Measurements from ENCODE around the gene LRRC27.
A peak's percentile ranks its signal among the peaks of the same experiment; 100 is the strongest.

Gene LRRC27

DNA sequence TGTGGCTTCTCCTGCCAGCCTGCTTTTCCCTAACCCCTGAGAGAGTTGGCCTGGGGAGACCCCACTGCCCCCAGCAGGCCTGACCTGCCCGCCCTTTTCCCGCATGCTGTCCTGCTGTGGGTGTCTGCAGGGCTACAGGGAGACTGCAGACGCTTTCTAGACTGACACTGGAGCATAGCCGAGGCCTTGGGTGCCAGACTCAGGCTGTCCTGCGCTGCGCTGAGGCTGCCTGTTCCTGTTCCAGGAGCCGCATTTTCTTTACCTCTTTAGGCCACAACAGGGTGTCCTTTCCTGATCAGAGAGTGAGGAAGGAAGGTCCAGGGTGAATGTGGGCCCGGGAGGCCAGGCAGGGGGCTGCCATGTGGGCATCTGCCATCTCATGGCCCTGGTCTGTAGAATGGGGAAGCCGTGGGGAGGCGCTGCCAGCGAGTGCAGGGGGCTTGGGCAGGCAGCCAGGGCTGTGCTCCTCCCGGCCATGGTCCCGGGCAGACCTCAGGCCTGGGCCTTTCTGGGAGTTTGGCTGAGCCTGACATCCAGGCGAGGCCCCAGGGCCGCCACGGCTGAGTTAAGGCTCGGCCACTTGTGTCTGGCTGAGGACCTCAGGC is 68.7 kb downstream of the LRRC27 start:
- Histone ChIP-seq H3K27me3 (ENCODE audit: control insufficient read depth in 1 of 2, insufficient read depth in 2 of 2, low read length in 2 of 2) (no peaks in the 10 kb centered on the region), H3K36me3 (ENCODE audit: control insufficient read depth in 1 of 2, insufficient read depth in 2 of 2, low read length in 2 of 2) (peaks cover 0 to 5% of the 10 kb centered on the region in 2 donors), H3K27ac (ENCODE audit: low read depth, low read length) (no peak overlapping the region), H3K4me1 (ENCODE audit: control insufficient read depth in 1 of 2, insufficient read depth in 2 of 2, low read length in 2 of 2) (peaks cover 25 to 28% of the 10 kb centered on the region in 2 donors), H3K4me3 (ENCODE audit: low read depth in 1 of 2, low read length in 2 of 2) (no peak overlapping the region), H3K9me3 (ENCODE audit: control insufficient read depth in 1 of 2, low read length in 2 of 2) (no peaks in the 10 kb centered on the region), H3K9ac (ENCODE audit: low read depth in 1 of 2, low read length in 2 of 2) (no peak overlapping the region)

DNA sequence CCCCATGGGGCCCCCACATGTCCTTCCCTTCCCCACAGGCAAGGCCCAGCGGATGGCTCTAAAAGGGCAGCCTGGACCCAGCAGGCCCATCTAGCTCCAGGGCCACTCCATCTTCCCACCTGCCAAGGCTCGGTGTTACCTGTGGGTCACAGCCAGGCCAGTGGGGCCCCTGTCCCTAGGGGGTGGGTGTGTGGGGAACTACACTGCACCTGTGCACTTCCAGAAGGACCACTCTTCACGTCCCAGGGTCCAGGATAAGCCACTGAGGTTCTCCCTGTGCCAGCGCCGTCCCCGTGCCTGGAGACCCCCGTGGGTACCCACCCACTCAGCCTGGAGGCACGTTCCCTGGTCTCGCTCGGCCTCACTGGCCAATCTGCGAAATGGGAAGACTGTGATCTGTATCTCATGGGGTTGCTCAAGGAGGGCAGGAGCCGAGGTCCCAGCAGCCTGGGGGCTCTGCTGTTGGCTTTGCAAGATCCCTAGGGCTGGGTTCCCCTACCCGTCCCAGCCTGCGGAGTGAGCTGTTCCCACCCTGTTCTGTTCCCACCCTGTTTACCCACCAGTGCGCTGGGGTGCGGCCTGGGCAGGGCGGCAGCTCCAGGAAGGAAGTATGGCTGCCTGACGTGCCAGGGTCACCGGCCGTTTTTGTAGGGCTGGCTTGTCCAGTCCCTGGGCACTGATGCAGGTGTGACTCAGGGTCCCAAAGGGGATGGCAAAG is 69.6 kb downstream of the LRRC27 start:
- H3K27ac ChIP-seq (ENCODE audit: low read depth, low read length): no peak overlapping the region
- no peak overlapping the region for H3K4me3 ChIP-seq (ENCODE audit: low read depth in 1 of 2, low read length in 2 of 2)
- no peaks in the 10 kb centered on the region for H3K27me3 ChIP-seq (ENCODE audit: control insufficient read depth in 1 of 2, insufficient read depth in 2 of 2, low read length in 2 of 2)
- H3K4me1 ChIP-seq (ENCODE audit: control insufficient read depth in 1 of 2, insufficient read depth in 2 of 2, low read length in 2 of 2): peaks cover 23 to 25% of the 10 kb centered on the region in 2 donors
- peaks cover 0 to 13% of the 10 kb centered on the region in 2 donors for H3K36me3 ChIP-seq (ENCODE audit: control insufficient read depth in 1 of 2, insufficient read depth in 2 of 2, low read length in 2 of 2)
- H3K9me3 ChIP-seq (ENCODE audit: control insufficient read depth in 1 of 2, low read length in 2 of 2): no peaks in the 10 kb centered on the region
- no peak overlapping the region for H3K9ac ChIP-seq (ENCODE audit: low read depth in 1 of 2, low read length in 2 of 2)

DNA sequence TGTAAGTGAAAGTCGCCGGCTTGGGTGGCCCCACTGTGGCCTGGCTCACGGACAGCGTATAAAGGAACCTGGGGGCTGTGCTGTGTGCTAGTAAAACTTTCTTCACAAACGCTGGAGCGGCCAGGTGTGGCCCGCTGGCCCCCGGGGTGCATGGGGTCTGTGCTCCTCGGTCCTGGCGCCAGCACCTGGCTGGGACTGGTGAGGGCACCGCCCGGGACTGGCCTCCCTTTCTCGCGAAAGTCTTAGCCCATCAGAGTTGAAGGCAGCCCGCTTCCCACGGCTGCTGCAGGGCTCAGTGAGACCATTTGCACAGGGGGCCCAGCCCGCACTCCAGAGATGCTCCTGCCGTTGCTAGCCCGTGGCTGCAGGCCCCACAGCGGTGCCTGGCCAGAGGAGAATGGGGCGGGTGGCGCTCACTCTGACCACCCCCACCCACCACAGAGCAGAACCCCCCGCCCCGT is 70.8 kb downstream of the LRRC27 start:
- Histone ChIP-seq H3K27me3 (ENCODE audit: control insufficient read depth in 1 of 2, insufficient read depth in 2 of 2, low read length in 2 of 2) (no peaks in the 10 kb centered on the region), H3K4me1 (ENCODE audit: control insufficient read depth in 1 of 2, insufficient read depth in 2 of 2, low read length in 2 of 2) (peaks cover 32 to 35% of the 10 kb centered on the region in 2 donors), H3K4me3 (ENCODE audit: low read depth in 1 of 2, low read length in 2 of 2) (no peak overlapping the region), H3K9me3 (ENCODE audit: control insufficient read depth in 1 of 2, low read length in 2 of 2) (no peaks in the 10 kb centered on the region), H3K27ac (ENCODE audit: low read depth, low read length) (no peak overlapping the region), H3K36me3 (ENCODE audit: control insufficient read depth in 1 of 2, insufficient read depth in 2 of 2, low read length in 2 of 2) (peaks cover 0 to 14% of the 10 kb centered on the region in 2 donors), H3K9ac (ENCODE audit: low read depth in 1 of 2, low read length in 2 of 2) (no peak overlapping the region)

DNA sequence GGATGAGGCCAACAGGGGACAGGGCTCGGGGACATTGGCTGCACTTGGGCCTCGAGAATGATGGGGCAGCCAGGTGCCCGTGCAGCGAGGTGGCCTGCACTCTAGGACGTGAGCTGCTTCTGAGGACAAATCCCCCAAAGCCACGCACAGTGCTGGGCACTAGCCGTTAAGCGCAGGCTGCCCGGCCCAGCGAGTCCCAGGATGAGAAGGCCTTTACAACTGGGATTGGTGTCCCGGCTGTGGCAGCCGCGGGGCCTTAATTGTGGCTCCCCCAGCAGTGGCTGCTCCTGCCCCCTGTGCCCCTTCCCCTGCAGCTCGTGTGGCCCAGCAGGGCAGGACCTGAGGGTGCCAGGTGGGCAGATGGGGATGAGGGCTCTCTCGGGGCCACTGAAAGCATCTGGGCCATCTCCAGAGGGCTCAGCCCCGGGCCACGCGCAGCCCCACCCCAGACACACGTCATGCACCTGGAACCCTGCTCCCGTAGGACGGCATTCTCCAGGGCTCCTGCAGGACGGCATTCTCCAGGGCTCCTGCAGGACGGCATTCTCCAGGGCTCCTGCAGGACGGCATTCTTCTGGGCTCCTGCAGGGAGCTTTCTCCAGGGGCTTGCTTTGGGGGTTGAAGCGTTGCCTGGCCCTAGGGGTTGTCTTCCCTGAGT is 71.6 kb downstream of the LRRC27 start:
- no peaks in the 10 kb centered on the region for H3K27me3 ChIP-seq (ENCODE audit: control insufficient read depth in 1 of 2, insufficient read depth in 2 of 2, low read length in 2 of 2)
- no peak overlapping the region for H3K9ac ChIP-seq (ENCODE audit: low read depth in 1 of 2, low read length in 2 of 2)
- no peaks in the 10 kb centered on the region for H3K9me3 ChIP-seq (ENCODE audit: control insufficient read depth in 1 of 2, low read length in 2 of 2)
- no peak overlapping the region for H3K4me3 ChIP-seq (ENCODE audit: low read depth in 1 of 2, low read length in 2 of 2)
- H3K36me3 ChIP-seq (ENCODE audit: control insufficient read depth in 1 of 2, insufficient read depth in 2 of 2, low read length in 2 of 2): peaks cover 0 to 14% of the 10 kb centered on the region in 2 donors
- peaks cover 32 to 34% of the 10 kb centered on the region in 2 donors for H3K4me1 ChIP-seq (ENCODE audit: control insufficient read depth in 1 of 2, insufficient read depth in 2 of 2, low read length in 2 of 2)
- H3K27ac ChIP-seq (ENCODE audit: low read depth, low read length): no peak overlapping the region

DNA sequence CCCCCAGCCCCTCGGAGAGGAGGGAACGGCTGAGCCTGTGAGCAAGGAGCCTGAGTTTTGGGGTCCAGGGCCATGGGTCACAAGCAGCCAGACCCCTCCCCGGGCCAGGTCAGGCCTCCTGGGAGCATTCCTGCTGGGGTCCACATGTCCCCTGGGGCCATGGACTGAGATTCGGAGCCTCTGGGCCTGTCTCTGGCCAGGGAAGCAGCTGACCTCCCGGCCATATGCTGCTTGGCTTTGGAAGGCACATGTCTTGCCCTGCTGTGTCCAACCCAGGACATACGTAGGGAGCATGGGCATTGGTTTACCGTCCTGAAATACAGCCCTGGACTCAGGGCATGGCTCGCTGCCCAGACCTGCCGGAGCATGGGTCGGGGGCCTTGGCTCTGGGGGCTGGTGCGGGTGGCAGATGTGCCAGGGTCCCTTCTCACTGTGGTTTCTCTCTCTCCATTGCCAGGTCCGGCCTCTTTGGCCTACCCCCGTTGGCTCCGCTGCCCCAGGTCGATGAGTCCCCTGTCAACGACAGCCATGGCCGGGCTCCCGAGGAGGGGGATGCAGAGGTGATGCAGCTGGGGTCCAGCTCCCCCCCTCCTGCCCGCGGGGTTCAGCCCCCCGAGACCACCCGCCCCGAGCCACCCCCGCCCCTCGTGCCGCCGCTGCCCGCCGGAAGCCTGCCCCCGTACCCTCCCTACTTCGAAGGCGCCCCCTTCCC is 72.3 kb downstream of the LRRC27 start:
- H3K4me3 ChIP-seq (ENCODE audit: low read depth in 1 of 2, low read length in 2 of 2): no peak overlapping the region
- H3K9ac ChIP-seq (ENCODE audit: low read depth in 1 of 2, low read length in 2 of 2): no peak overlapping the region
- H3K4me1 ChIP-seq (ENCODE audit: control insufficient read depth in 1 of 2, insufficient read depth in 2 of 2, low read length in 2 of 2): peaks cover 33 to 36% of the 10 kb centered on the region in 2 donors
- peaks cover 0 to 14% of the 10 kb centered on the region in 2 donors for H3K36me3 ChIP-seq (ENCODE audit: control insufficient read depth in 1 of 2, insufficient read depth in 2 of 2, low read length in 2 of 2)
- H3K27me3 ChIP-seq (ENCODE audit: control insufficient read depth in 1 of 2, insufficient read depth in 2 of 2, low read length in 2 of 2): no peaks in the 10 kb centered on the region
- no peaks in the 10 kb centered on the region for H3K9me3 ChIP-seq (ENCODE audit: control insufficient read depth in 1 of 2, low read length in 2 of 2)
- H3K27ac ChIP-seq (ENCODE audit: low read depth, low read length): no peak overlapping the region

DNA sequence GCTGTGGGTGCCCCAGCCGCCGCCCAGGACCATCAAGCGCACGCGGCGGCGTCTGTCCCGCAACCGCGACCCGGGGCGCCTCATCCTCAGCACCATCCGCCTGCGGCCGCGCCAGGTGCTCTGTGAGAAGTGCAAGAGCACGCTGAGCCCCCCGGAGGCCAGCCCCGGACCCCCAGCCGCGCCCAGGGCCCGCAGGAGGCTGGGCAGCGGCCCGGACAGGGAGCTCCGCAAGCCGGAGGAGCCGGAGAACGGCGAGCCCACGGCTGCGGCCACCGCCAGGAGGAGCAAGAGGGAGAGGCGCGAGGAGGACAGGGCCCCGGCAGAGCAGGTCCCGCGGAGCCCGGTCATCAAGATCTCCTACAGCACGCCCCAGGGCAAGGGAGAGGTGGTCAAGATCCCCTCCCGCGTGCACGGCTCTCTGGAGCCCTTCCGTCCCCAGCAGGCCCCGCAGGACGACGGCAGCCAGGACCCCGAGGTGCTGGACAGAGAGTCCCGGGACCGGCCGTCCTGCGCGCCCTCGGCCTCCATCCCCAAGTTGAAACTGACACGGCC is 73.0 kb downstream of the LRRC27 start:
- Histone ChIP-seq H3K9me3 (ENCODE audit: control insufficient read depth in 1 of 2, low read length in 2 of 2) (no peaks in the 10 kb centered on the region), H3K36me3 (ENCODE audit: control insufficient read depth in 1 of 2, insufficient read depth in 2 of 2, low read length in 2 of 2) (peaks cover 0 to 14% of the 10 kb centered on the region in 2 donors), H3K9ac (ENCODE audit: low read depth in 1 of 2, low read length in 2 of 2) (no peak overlapping the region), H3K4me1 (ENCODE audit: control insufficient read depth in 1 of 2, insufficient read depth in 2 of 2, low read length in 2 of 2) (peaks cover 32 to 36% of the 10 kb centered on the region in 2 donors), H3K4me3 (ENCODE audit: low read depth in 1 of 2, low read length in 2 of 2) (no peak overlapping the region), H3K27ac (ENCODE audit: low read depth, low read length) (no peak overlapping the region), H3K27me3 (ENCODE audit: control insufficient read depth in 1 of 2, insufficient read depth in 2 of 2, low read length in 2 of 2) (no peaks in the 10 kb centered on the region)

DNA sequence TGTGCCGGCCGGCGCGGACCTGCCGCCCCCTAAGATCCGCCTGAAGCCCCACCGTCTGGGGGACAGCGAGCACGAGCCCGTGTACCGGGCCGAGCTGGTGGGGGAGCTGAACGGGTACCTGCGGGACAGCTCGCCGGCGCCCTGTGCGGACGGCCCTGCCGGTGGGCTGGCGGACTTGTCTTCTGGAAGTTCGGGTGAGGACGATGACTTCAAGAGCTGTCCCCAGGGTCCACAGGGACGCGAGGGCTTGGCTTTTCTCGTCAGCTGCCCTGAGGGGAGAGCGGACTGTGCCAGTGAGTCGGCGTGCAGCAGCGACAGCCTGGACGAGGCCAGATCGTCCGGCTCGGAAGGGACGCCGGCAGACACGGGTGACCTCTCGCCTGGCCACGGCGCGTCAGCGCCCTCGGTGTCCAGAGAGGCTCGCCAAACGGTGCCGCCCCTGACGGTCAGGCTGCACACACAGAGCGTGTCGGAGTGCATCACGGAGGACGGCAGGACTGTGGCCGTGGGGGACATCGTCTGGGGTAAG is 73.5 kb downstream of the LRRC27 start:
- no peak overlapping the region for H3K27ac ChIP-seq (ENCODE audit: low read depth, low read length)
- no peak overlapping the region for H3K9ac ChIP-seq (ENCODE audit: low read depth in 1 of 2, low read length in 2 of 2)
- H3K4me1 ChIP-seq (ENCODE audit: control insufficient read depth in 1 of 2, insufficient read depth in 2 of 2, low read length in 2 of 2): peaks cover 27 to 35% of the 10 kb centered on the region in 2 donors
- H3K9me3 ChIP-seq (ENCODE audit: control insufficient read depth in 1 of 2, low read length in 2 of 2): no peaks in the 10 kb centered on the region
- no peaks in the 10 kb centered on the region for H3K27me3 ChIP-seq (ENCODE audit: control insufficient read depth in 1 of 2, insufficient read depth in 2 of 2, low read length in 2 of 2)
- H3K36me3 ChIP-seq (ENCODE audit: control insufficient read depth in 1 of 2, insufficient read depth in 2 of 2, low read length in 2 of 2): peaks cover 0 to 14% of the 10 kb centered on the region in 2 donors
- H3K4me3 ChIP-seq (ENCODE audit: low read depth in 1 of 2, low read length in 2 of 2): no peak overlapping the region

DNA sequence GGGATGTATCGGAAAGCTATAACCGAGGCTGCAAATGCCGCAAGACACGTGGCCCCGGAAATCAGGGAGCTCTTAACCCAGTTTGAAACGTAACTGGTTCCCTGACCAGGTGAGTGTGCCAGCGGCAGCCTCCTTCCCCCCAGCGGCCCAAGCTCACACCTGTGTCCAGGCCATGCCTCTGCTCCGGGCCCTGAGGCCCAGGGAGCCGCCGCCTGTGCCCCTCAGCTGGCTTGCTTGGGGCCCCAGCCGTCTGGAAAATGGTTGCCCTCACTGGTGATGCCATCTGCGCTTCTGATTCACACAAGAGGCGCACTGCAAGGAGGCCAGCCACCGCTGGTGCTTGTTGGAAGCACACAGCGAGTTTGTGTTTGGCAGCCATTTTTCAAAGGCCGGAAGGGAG is 74.2 kb downstream of the LRRC27 start:
- Histone ChIP-seq H3K27me3 (ENCODE audit: control insufficient read depth in 1 of 2, insufficient read depth in 2 of 2, low read length in 2 of 2) (no peaks in the 10 kb centered on the region), H3K36me3 (ENCODE audit: control insufficient read depth in 1 of 2, insufficient read depth in 2 of 2, low read length in 2 of 2) (peaks cover 0 to 14% of the 10 kb centered on the region in 2 donors), H3K4me3 (ENCODE audit: low read depth in 1 of 2, low read length in 2 of 2) (no peak overlapping the region), H3K4me1 (ENCODE audit: control insufficient read depth in 1 of 2, insufficient read depth in 2 of 2, low read length in 2 of 2) (peaks cover 27 to 34% of the 10 kb centered on the region in 2 donors), H3K27ac (ENCODE audit: low read depth, low read length) (no peak overlapping the region), H3K9me3 (ENCODE audit: control insufficient read depth in 1 of 2, low read length in 2 of 2) (no peaks in the 10 kb centered on the region), H3K9ac (ENCODE audit: low read depth in 1 of 2, low read length in 2 of 2) (no peak overlapping the region)

DNA sequence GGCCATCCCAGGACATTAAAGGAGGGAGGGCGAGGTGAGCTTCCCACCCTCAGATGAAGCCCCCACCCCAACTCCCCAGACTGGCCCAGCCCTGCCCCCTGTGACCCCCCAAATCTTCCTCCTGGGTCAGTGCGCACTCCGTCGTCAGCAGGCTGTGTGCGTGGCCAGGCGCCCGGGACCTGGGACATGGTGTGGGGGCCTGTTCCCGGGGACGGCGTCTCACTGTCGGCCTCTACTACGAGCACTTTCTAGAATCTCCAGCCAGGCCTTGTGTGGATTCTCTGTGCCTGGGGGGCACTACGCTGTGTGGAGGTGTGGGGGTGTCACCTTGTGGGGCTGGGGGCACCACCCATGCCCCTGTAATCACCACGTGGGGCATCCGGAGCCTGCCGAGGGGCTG is 74.8 kb downstream of the LRRC27 start:
- H3K36me3 ChIP-seq (ENCODE audit: control insufficient read depth in 1 of 2, insufficient read depth in 2 of 2, low read length in 2 of 2): peaks cover 0 to 14% of the 10 kb centered on the region in 2 donors
- H3K4me1 ChIP-seq (ENCODE audit: control insufficient read depth in 1 of 2, insufficient read depth in 2 of 2, low read length in 2 of 2): peaks cover 33 to 34% of the 10 kb centered on the region in 2 donors
- H3K27ac ChIP-seq (ENCODE audit: low read depth, low read length): peak overlapping the region; percentile 70
- H3K9me3 ChIP-seq (ENCODE audit: control insufficient read depth in 1 of 2, low read length in 2 of 2): no peaks in the 10 kb centered on the region
- no peak overlapping the region for H3K4me3 ChIP-seq (ENCODE audit: low read depth in 1 of 2, low read length in 2 of 2)
- no peaks in the 10 kb centered on the region for H3K27me3 ChIP-seq (ENCODE audit: control insufficient read depth in 1 of 2, insufficient read depth in 2 of 2, low read length in 2 of 2)
- H3K9ac ChIP-seq (ENCODE audit: low read depth in 1 of 2, low read length in 2 of 2): peak overlapping the region in 1 of 2 donors; percentile 71

Data from duodenal mucosa (tissue), 2 donors.